PC-3 (cell line): Measurements from ENCODE around the gene MAST3. TPM values are rescaled to one million over a fixed set of nuclear protein-coding genes. Genes with fewer than 3 reads are reported as not detected.

Experiments used
- ATAC-seq: fragments of 200-7000 bp; cut with Tn5 transposase; 2 replicates; pipeline ENCODE4 v1.9.1; 2020; ENCODE audit warnings: mild to moderate bottlenecking, moderate library complexity
- BruUV-seq: library from RNA; stranded (reverse); fragments of 400-500 nt; replicated peaks from 2 replicates; lab custom pipeline; 2021; lab: Mats Ljungman, UMichigan
- CTCF ChIA-PET: fragments of 300-600 bp; sonication (Branson Sonifier 250); formaldehyde crosslinking; loops from one replicate; lab custom pipeline; 2022; ENCODE audit warnings: antibody characterized with exemption; lab: Charles Lee
- POLR2A ChIA-PET: fragments of 300-600 bp; sonication (Branson Sonifier 250); formaldehyde crosslinking; loops from one replicate; lab custom pipeline; 2022; ENCODE audit warnings: antibody characterized with exemption; ENCODE audit not compliant: unreplicated experiment; lab: Charles Lee
- DNase-seq: peaks from one replicate; pipeline ENCODE4 v3.0.0-alpha.2; 2015
- H2AFZ ChIP-seq: fragments of 300-600 bp; sonication (generic); 2 replicates; pipeline ENCODE4 v1.6.0; 2016; ENCODE audit warnings: antibody characterized with exemption, low read length
- H3F3A ChIP-seq: fragments of 300-600 bp; sonication (generic); one replicate; pipeline ENCODE4 v1.6.0; 2017; ENCODE audit warnings: antibody characterized with exemption, low read length, control low read depth, mild to moderate bottlenecking; ENCODE audit not compliant: unreplicated experiment
- H3K27ac ChIP-seq: fragments of 300-600 bp; sonication (generic); 2 replicates; pipeline ENCODE4 v1.5.1; 2016; ENCODE audit warnings: mild to moderate bottlenecking, low read length
- H3K27me3 ChIP-seq: fragments of 300-600 bp; sonication (generic); 2 replicates; pipeline ENCODE4 v1.6.1; 2016; ENCODE audit warnings: low read length, mixed read lengths
- H3K36me3 ChIP-seq: fragments of 300-600 bp; sonication (generic); 2 replicates; pipeline ENCODE4 v1.6.1; 2016; ENCODE audit warnings: low read depth, mixed run types, low read length, mixed read lengths
- H3K4me1 ChIP-seq: fragments of 300-600 bp; sonication (generic); 2 replicates; pipeline ENCODE4 v1.5.1; 2016; ENCODE audit warnings: low read length; ENCODE audit not compliant: insufficient read depth
- H3K4me2 ChIP-seq: fragments of 300-600 bp; sonication (generic); 2 replicates; pipeline ENCODE4 v1.6.0; 2016; ENCODE audit warnings: low read length
- H3K4me3 ChIP-seq: fragments of 300-600 bp; sonication (generic); 2 replicates; pipeline ENCODE4 v1.5.1; 2016; ENCODE audit warnings: mild to moderate bottlenecking, low read length, mixed read lengths
- H3K79me2 ChIP-seq: fragments of 300-600 bp; sonication (generic); 2 replicates; pipeline ENCODE4 v1.6.1; 2017; ENCODE audit warnings: low read length, mixed read lengths
- H3K9ac ChIP-seq: fragments of 300-600 bp; sonication (generic); 2 replicates; pipeline ENCODE4 v1.6.0; 2016; ENCODE audit warnings: mild to moderate bottlenecking, low read length
- H3K9me2 ChIP-seq: fragments of 300-600 bp; sonication (generic); replicated peaks from 2 replicates; pipeline ENCODE4 v1.6.1; 2016; ENCODE audit warnings: mixed run types, low read length, mixed read lengths
- H3K9me3 ChIP-seq: fragments of 300-600 bp; sonication (generic); 2 replicates; pipeline ENCODE4 v1.6.1; 2016; ENCODE audit warnings: low read length, mixed read lengths
- H4K20me1 ChIP-seq: fragments of 300-600 bp; sonication (generic); 2 replicates; pipeline ENCODE4 v1.6.1; 2016; ENCODE audit warnings: low read length, mixed read lengths
- CTCF ChIP-seq: fragments of 300-600 bp; sonication (generic); conservative IDR thresholded peaks from 2 replicates; pipeline ENCODE4 v1.5.1; 2017; ENCODE audit warnings: antibody characterized with exemption, low read depth, mild to moderate bottlenecking, low read length
- EZH2 ChIP-seq: fragments of 300-600 bp; sonication (generic); IDR thresholded peaks from one replicate; pipeline ENCODE4 v1.6.1; 2017; ENCODE audit warnings: antibody characterized with exemption, mild to moderate bottlenecking, low read length; ENCODE audit not compliant: unreplicated experiment
- EZH2phosphoT487 ChIP-seq: fragments of 300-600 bp; sonication (generic); IDR thresholded peaks from 2 replicates; pipeline ENCODE4 v1.6.1; 2018; ENCODE audit warnings: mild to moderate bottlenecking, antibody characterized with exemption, low read length, borderline replicate concordance
- intact Hi-C: fragments of 100-400 bp; cut with micrococcal nuclease; formaldehyde crosslinking; loops from 2 replicates; pipeline ENCODE4 v1.9.0; 2023
- total RNA-seq: library from RNA; depleted of rRNA; stranded (reverse); fragments of >200 nt; gene quantifications from 2 replicates; pipeline ENCODE4 v1.2.3, GENCODE V29; 2014

MAST3 gene
- total RNA-seq, 1 experiment from 2014 or later = 8.1 TPM

- H3K79me2 ChIP-seq = no peaks in the 10 kb centered on the region
- no peak overlapping the region for H3K4me3 ChIP-seq
- no TSS peak for BruUV-seq
- no peak overlapping the region for H3K9ac ChIP-seq
- no peak overlapping the region for H3K4me2 ChIP-seq
- H3K27me3 ChIP-seq = no peaks in the 10 kb centered on the region
- DNase-seq (no peak), ATAC-seq (no peak)
- H4K20me1 ChIP-seq = no peaks in the 10 kb centered on the region
- no peaks in the 10 kb centered on the region for H3K36me3 ChIP-seq
- no peaks in the 10 kb centered on the region for H3K9me2 ChIP-seq
- ChIA-PET CTCF (no interaction called here), POLR2A (no interaction called here)
- H3K4me1 ChIP-seq = no peaks in the 10 kb centered on the region
- TF ChIP-seq EZH2 = no peak
- no peak for TF ChIP-seq EZH2phosphoT487
- TF ChIP-seq CTCF = no peak
- H3K27ac ChIP-seq = no peak overlapping the region
- H2AFZ ChIP-seq = no peak overlapping the region
- H3K9me3 ChIP-seq = no peaks in the 10 kb centered on the region
- intact Hi-C loops = no loop called here
- H3F3A ChIP-seq = no peaks in the 10 kb centered on the region
Measured at GRCh38 chr19:18073197-18073596, 24.4 kb upstream of the MAST3 start.

- no TSS peak for BruUV-seq
- no peaks in the 10 kb centered on the region for H3K36me3 ChIP-seq
- H3F3A ChIP-seq = no peaks in the 10 kb centered on the region
- ChIA-PET CTCF (no interaction called here), POLR2A (interaction anchor here (0.7 kb wide), 1 partner anchor 93 kb away, joined by 6 read pairs; no protein-coding TSS in a partner anchor)
- no peaks in the 10 kb centered on the region for H3K4me1 ChIP-seq
- H3K27me3 ChIP-seq = no peaks in the 10 kb centered on the region
- H4K20me1 ChIP-seq = no peaks in the 10 kb centered on the region
- no peak overlapping the region for H3K4me2 ChIP-seq
- intact Hi-C loops = no loop called here
- no peak for DNase-seq
- H3K9me3 ChIP-seq = no peaks in the 10 kb centered on the region
- TF ChIP-seq CTCF (0 out of 2 replicates have a peak, but pooled peaks have one; percentile 33), EZH2 (no peak), EZH2phosphoT487 (no peak)
- H3K9ac ChIP-seq = no peak overlapping the region
- H3K79me2 ChIP-seq = no peaks in the 10 kb centered on the region
- H3K27ac ChIP-seq = no peak overlapping the region
- no peak overlapping the region for H2AFZ ChIP-seq
- no peaks in the 10 kb centered on the region for H3K9me2 ChIP-seq
- no peak overlapping the region for H3K4me3 ChIP-seq
- ATAC-seq = no peak
Measured at GRCh38 chr19:18074192-18074591, 23.4 kb upstream of the MAST3 start.

- no peaks in the 10 kb centered on the region for H3F3A ChIP-seq
- no peak overlapping the region for H3K4me3 ChIP-seq
- no peak overlapping the region for H3K9ac ChIP-seq
- H3K9me3 ChIP-seq = no peaks in the 10 kb centered on the region
- BruUV-seq = no TSS peak
- POLR2A ChIA-PET = no interaction called here
- no peaks in the 10 kb centered on the region for H3K36me3 ChIP-seq
- H3K4me2 ChIP-seq = no peak overlapping the region
- H3K9me2 ChIP-seq = no peaks in the 10 kb centered on the region
- intact Hi-C loops = no loop called here
- H3K27me3 ChIP-seq = no peaks in the 10 kb centered on the region
- no peaks in the 10 kb centered on the region for H3K4me1 ChIP-seq
- CTCF ChIA-PET = no interaction called here
- no peak overlapping the region for H3K27ac ChIP-seq
- ATAC-seq (no peak), DNase-seq (no peak)
- H4K20me1 ChIP-seq = no peaks in the 10 kb centered on the region
- TF ChIP-seq EZH2 (no peak), EZH2phosphoT487 (no peak), CTCF (no peak)
- no peak overlapping the region for H2AFZ ChIP-seq
- no peaks in the 10 kb centered on the region for H3K79me2 ChIP-seq
Measured at GRCh38 chr19:18083929-18084684, 13.5 kb upstream of the MAST3 start.
